AG04450 (cell line): ENCODE data around the gene MYO16. TPM values are rescaled to one million over a fixed set of nuclear protein-coding genes. Genes with fewer than 3 reads are reported as not detected.

ENCODE experiments used
- CTCF ChIA-PET: fragments of 300-600, 350-600 bp; formaldehyde crosslinking; extraction: SDS; loops from one replicate; lab custom pipeline; 2022; ENCODE audit warnings: antibody characterized with exemption, inconsistent platforms; lab: Charles Lee
- POLR2A ChIA-PET: fragments of 350-600 bp; formaldehyde crosslinking; extraction: SDS; loops from one replicate; lab custom pipeline; 2021; ENCODE audit warnings: antibody characterized with exemption, inconsistent platforms; lab: Yijun Ruan, JAX
- DNase-seq: peaks from one replicate; pipeline ENCODE4 v3.0.0-alpha.2; 2011; ENCODE audit warnings: low read depth, low spot score
- H3K27ac ChIP-seq: one replicate; pipeline ENCODE4 v1.5.1; 2012; ENCODE audit warnings: low read depth, low read length, control low read depth
- H3K27me3 ChIP-seq: one replicate; pipeline ENCODE4 v1.6.0; 2012; ENCODE audit warnings: low read length; ENCODE audit not compliant: control insufficient read depth, insufficient read depth
- H3K4me3 ChIP-seq: 2 replicates; pipeline ENCODE4 v1.5.1; 2011; ENCODE audit warnings: mild to moderate bottlenecking, low read depth, low read length, control low read depth
- H3K9me3 ChIP-seq: 2 replicates; pipeline ENCODE4 v1.5.1; 2012; ENCODE audit warnings: low read length; ENCODE audit not compliant: control insufficient read depth, insufficient read depth
- CTCF ChIP-seq: IDR thresholded peaks from 2 replicates; pipeline ENCODE4 v1.5.1; 2011; ENCODE audit warnings: low read depth, low read length, control low read depth, inconsistent platforms
- polyA plus RNA-seq: library from polyadenylated mRNA; depleted of rRNA; stranded (reverse); fragments of >200 nt; gene quantifications from 2 replicates; pipeline ENCODE4 v1.2.3, GENCODE V29; 2011

The MYO16 gene
- polyA plus RNA-seq, 1 experiment = 0.02 TPM

- POLR2A ChIA-PET = no interaction called here
- CTCF ChIA-PET = no interaction called here
- H3K4me3 ChIP-seq = no peak overlapping the region
- no peak for DNase-seq
- H3K27me3 ChIP-seq = no peaks in the 10 kb centered on the region
- no peak for TF ChIP-seq CTCF
- no peaks in the 10 kb centered on the region for H3K9me3 ChIP-seq
- no peak overlapping the region for H3K27ac ChIP-seq
Measured at GRCh38 chr13:108755083-108755482, 125.7 kb downstream of the MYO16 start.

DNA sequence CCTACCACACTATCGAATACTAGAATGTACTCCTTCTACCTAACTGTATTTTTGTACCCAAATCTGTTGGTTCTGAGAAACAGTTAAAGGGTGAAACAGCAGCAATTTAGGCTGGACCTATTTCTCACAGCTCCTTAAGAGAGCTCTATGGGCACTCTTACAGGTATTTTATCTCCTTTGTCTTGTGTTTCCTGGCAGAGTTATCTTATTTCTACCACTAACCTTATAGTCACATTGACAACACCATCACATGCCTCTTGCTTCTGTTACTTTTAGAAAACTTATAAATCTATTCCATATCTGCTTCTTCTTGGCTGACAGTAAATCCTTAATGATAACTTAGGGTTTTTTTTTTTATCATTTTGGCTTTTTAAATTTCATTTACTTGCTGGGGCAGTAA, 130.7 kb downstream of the MYO16 start:
- no peak for DNase-seq
- ChIA-PET POLR2A (no interaction called here), CTCF (no interaction called here)
- no peak for TF ChIP-seq CTCF
- Histone ChIP-seq H3K4me3 (no peak overlapping the region), H3K9me3 (no peaks in the 10 kb centered on the region), H3K27me3 (no peaks in the 10 kb centered on the region), H3K27ac (no peak overlapping the region)

DNA sequence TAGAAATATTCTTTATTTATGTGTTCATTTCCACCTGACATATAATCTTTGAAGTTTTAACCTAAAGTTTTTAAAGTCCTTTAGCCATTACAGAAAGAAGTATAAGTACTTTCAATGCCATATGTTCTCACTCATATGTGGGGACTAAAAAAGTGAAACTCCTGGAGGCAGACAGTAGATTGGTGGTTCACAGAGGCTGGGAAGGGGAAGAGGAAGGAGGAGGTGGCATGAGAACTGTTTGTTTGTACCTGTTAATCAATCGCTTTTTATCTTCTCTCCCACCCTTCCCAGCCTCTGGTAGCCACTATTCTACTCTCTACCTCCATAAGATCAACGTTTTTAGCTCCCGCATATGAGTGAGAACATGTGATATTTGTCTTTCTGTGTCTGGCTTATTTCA, 131.1 kb downstream of the MYO16 start:
- no peak for DNase-seq
- H3K27me3 ChIP-seq = no peaks in the 10 kb centered on the region
- no peak overlapping the region for H3K27ac ChIP-seq
- H3K9me3 ChIP-seq = no peaks in the 10 kb centered on the region
- ChIA-PET POLR2A (no interaction called here), CTCF (no interaction called here)
- no peak for TF ChIP-seq CTCF
- no peak overlapping the region for H3K4me3 ChIP-seq

DNA sequence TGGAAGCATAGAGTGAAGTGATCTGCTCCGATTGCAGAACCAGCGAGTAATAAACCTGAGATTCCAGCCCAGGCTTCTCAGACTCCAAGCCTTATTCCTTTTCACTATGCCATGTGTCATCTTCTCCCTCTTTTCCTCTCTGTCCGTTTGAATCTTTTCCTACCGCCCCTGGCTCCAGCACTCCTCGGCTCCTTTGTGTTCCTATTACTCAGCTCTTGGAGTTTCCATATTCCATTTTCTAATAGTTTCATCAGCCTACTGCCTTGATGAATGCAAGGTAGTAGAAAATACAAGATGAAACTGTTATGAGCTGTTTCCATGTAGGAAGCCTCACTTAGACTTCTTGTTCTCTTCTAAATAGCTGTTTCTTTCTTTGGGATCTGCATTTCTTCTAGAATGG, 138.6 kb downstream of the MYO16 start:
- ChIA-PET CTCF (no interaction called here), POLR2A (no interaction called here)
- no peaks in the 10 kb centered on the region for H3K9me3 ChIP-seq
- TF ChIP-seq CTCF = no peak
- DNase-seq = no peak
- no peak overlapping the region for H3K4me3 ChIP-seq
- no peak overlapping the region for H3K27ac ChIP-seq
- no peaks in the 10 kb centered on the region for H3K27me3 ChIP-seq

GRCh38 chr13:108769213-108770070, 140.0 kb downstream of the MYO16 start:
- DNase-seq = no peak
- CTCF ChIA-PET = no interaction called here
- POLR2A ChIA-PET = no interaction called here

More at GRCh38 chr13:108769213-108770070, 140.0 kb downstream of the MYO16 start:
- no peaks in the 10 kb centered on the region for H3K27me3 ChIP-seq
- no peaks in the 10 kb centered on the region for H3K9me3 ChIP-seq
- no peak for TF ChIP-seq CTCF
- no peak overlapping the region for H3K27ac ChIP-seq
- no peak overlapping the region for H3K4me3 ChIP-seq
